Measurements from ENCODE around the gene SMCO1. TPM values are rescaled to one million over a fixed set of nuclear protein-coding genes. Genes with fewer than 3 reads are reported as not detected.
A peak's percentile ranks its signal among the peaks of the same experiment; 100 is the strongest.

Gene SMCO1
- not detected in 2 replicates for total RNA-seq (2014; rRNA removed; shearing (Covaris generic); ENCODE audit: low replicate concordance)

- Histone ChIP-seq H3K4me2 (ENCODE audit: low read depth, low read length, poor library complexity, severe bottlenecking) (no peak within 1 kb of the TSS), H3K4me1 (ENCODE audit: low read length) (peaks cover 32% of the 10 kb centered on the region), H3K9ac (ENCODE audit: low read length) (no peak within 1 kb of the TSS), H3K9me3 (ENCODE audit: low read length) (peaks cover 8% of the 10 kb centered on the region), H3K79me2 (ENCODE audit: low read length) (no peaks in the 10 kb centered on the region), H3K27me3 (ENCODE audit: low read length) (no peaks in the 10 kb centered on the region), H4K20me1 (ENCODE audit: insufficient read depth, low read depth, low read length) (no peaks in the 10 kb centered on the region), H3K36me3 (ENCODE audit: insufficient read depth, low read length) (no peaks in the 10 kb centered on the region; the same call in 1 of the 2 replicates), H3K9me2 (replicated peaks; ENCODE audit: insufficient read depth, low read length) (no peaks in the 10 kb centered on the region), H3K4me3 (ENCODE audit: low read length) (no peak within 1 kb of the TSS), H3K27ac (ENCODE audit: low read length) (no peak within 1 kb of the TSS), H2AFZ (ENCODE audit: low read length) (no peak within 1 kb of the TSS)
- no peak for DNase-seq
These were observed at the start of gene SMCO1 for GRCh38 chr3:196514913-196515621. Gene SMCO1, minus strand, starts transcription at chr3:196515346. Its CDS starts 137 bp downstream, at chr3:196515209.

- Histone ChIP-seq H2AFZ (ENCODE audit: low read length) (no peak overlapping the region), H3K4me2 (ENCODE audit: low read depth, low read length, poor library complexity, severe bottlenecking) (no peak overlapping the region), H3K9me2 (replicated peaks; ENCODE audit: insufficient read depth, low read length) (no peaks in the 10 kb centered on the region), H3K36me3 (ENCODE audit: insufficient read depth, low read length) (peaks cover 11% of the 10 kb centered on the region), H3K4me1 (ENCODE audit: low read length) (peaks cover 8% of the 10 kb centered on the region), H3K27ac (ENCODE audit: low read length) (no peak overlapping the region), H3K27me3 (ENCODE audit: low read length) (no peaks in the 10 kb centered on the region), H3K79me2 (ENCODE audit: low read length) (peaks cover 37% of the 10 kb centered on the region), H4K20me1 (ENCODE audit: insufficient read depth, low read depth, low read length) (no peaks in the 10 kb centered on the region), H3K9me3 (ENCODE audit: low read length) (no peaks in the 10 kb centered on the region), H3K4me3 (ENCODE audit: low read length) (no peak overlapping the region), H3K9ac (ENCODE audit: low read length) (no peak overlapping the region)
- DNase-seq, result no peak
These were observed 48.6 kb upstream of the SMCO1 start for GRCh38 chr3:196563721-196564225.

GRCh38 chr3:196559826-196560225, 44.7 kb upstream of the SMCO1 start:
- Histone ChIP-seq H3K36me3 (ENCODE audit: insufficient read depth, low read length) (peaks cover 11% of the 10 kb centered on the region), H4K20me1 (ENCODE audit: insufficient read depth, low read depth, low read length) (no peaks in the 10 kb centered on the region), H3K9me2 (replicated peaks; ENCODE audit: insufficient read depth, low read length) (no peaks in the 10 kb centered on the region), H3K4me1 (ENCODE audit: low read length) (peaks cover 6% of the 10 kb centered on the region; the same call in 1 of the 2 replicates), H3K27ac (ENCODE audit: low read length) (no peak overlapping the region), H3K27me3 (ENCODE audit: low read length) (no peaks in the 10 kb centered on the region), H2AFZ (ENCODE audit: low read length) (no peak overlapping the region), H3K4me2 (ENCODE audit: low read depth, low read length, poor library complexity, severe bottlenecking) (no peak overlapping the region), H3K79me2 (ENCODE audit: low read length) (peaks cover 15% of the 10 kb centered on the region; the same call in 1 of the 2 replicates), H3K4me3 (ENCODE audit: low read length) (no peak overlapping the region), H3K9ac (ENCODE audit: low read length) (no peak overlapping the region), H3K9me3 (ENCODE audit: low read length) (no peaks in the 10 kb centered on the region)
- no peak for DNase-seq

- H3K4me2 ChIP-seq (ENCODE audit: low read depth, low read length, poor library complexity, severe bottlenecking), result no peak overlapping the region
- no peak for DNase-seq
These were observed 43.3 kb upstream of the SMCO1 start for GRCh38 chr3:196558476-196558875.

GRCh38 chr3:196557236-196557635, 42.1 kb upstream of the SMCO1 start:
- no peaks in the 10 kb centered on the region for H3K79me2 ChIP-seq (ENCODE audit: low read length)
- H2AFZ ChIP-seq (ENCODE audit: low read length), result no peak overlapping the region
- no peaks in the 10 kb centered on the region for H3K9me2 ChIP-seq (replicated peaks; ENCODE audit: insufficient read depth, low read length)
- no peak for DNase-seq
- H3K4me2 ChIP-seq (ENCODE audit: low read depth, low read length, poor library complexity, severe bottlenecking), result no peak overlapping the region
- peaks cover 15% of the 10 kb centered on the region for H3K4me1 ChIP-seq (ENCODE audit: low read length)
- no peak overlapping the region for H3K27ac ChIP-seq (ENCODE audit: low read length)
- H3K27me3 ChIP-seq (ENCODE audit: low read length), result no peaks in the 10 kb centered on the region
- H4K20me1 ChIP-seq (ENCODE audit: insufficient read depth, low read depth, low read length), result no peaks in the 10 kb centered on the region
- H3K9me3 ChIP-seq (ENCODE audit: low read length), result no peaks in the 10 kb centered on the region
- no peak overlapping the region for H3K9ac ChIP-seq (ENCODE audit: low read length)
- H3K4me3 ChIP-seq (ENCODE audit: low read length), result no peak overlapping the region
- H3K36me3 ChIP-seq (ENCODE audit: insufficient read depth, low read length), result peaks cover 11% of the 10 kb centered on the region

More at GRCh38 chr3:196558476-196558875, 43.3 kb upstream of the SMCO1 start:
- Histone ChIP-seq H2AFZ (ENCODE audit: low read length) (no peak overlapping the region), H3K9me3 (ENCODE audit: low read length) (no peaks in the 10 kb centered on the region), H3K9ac (ENCODE audit: low read length) (no peak overlapping the region), H3K9me2 (replicated peaks; ENCODE audit: insufficient read depth, low read length) (no peaks in the 10 kb centered on the region), H3K27me3 (ENCODE audit: low read length) (no peaks in the 10 kb centered on the region), H4K20me1 (ENCODE audit: insufficient read depth, low read depth, low read length) (no peaks in the 10 kb centered on the region), H3K79me2 (ENCODE audit: low read length) (peaks cover 5% of the 10 kb centered on the region; the same call in 1 of the 2 replicates), H3K36me3 (ENCODE audit: insufficient read depth, low read length) (peaks cover 11% of the 10 kb centered on the region), H3K4me1 (ENCODE audit: low read length) (peaks cover 15% of the 10 kb centered on the region), H3K27ac (ENCODE audit: low read length) (no peak overlapping the region), H3K4me3 (ENCODE audit: low read length) (no peak overlapping the region)

GRCh38 chr3:196555295-196555694, 40.1 kb upstream of the SMCO1 start:
- Histone ChIP-seq H3K27me3 (ENCODE audit: low read length) (no peaks in the 10 kb centered on the region), H3K9me2 (replicated peaks; ENCODE audit: insufficient read depth, low read length) (no peaks in the 10 kb centered on the region), H3K36me3 (ENCODE audit: insufficient read depth, low read length) (no peaks in the 10 kb centered on the region; the same call in 1 of the 2 replicates), H4K20me1 (ENCODE audit: insufficient read depth, low read depth, low read length) (no peaks in the 10 kb centered on the region), H3K4me1 (ENCODE audit: low read length) (peaks cover 15% of the 10 kb centered on the region), H3K4me2 (ENCODE audit: low read depth, low read length, poor library complexity, severe bottlenecking) (no peak overlapping the region), H3K9ac (ENCODE audit: low read length) (no peak overlapping the region), H2AFZ (ENCODE audit: low read length) (no peak overlapping the region), H3K27ac (ENCODE audit: low read length) (no peak overlapping the region), H3K9me3 (ENCODE audit: low read length) (no peaks in the 10 kb centered on the region), H3K4me3 (ENCODE audit: low read length) (no peak overlapping the region), H3K79me2 (ENCODE audit: low read length) (no peaks in the 10 kb centered on the region)
- DNase-seq, result no peak

GRCh38 chr3:196554205-196554604, 39.1 kb upstream of the SMCO1 start:
- H3K9me2 ChIP-seq (replicated peaks; ENCODE audit: insufficient read depth, low read length), result no peaks in the 10 kb centered on the region
- no peak overlapping the region for H3K9ac ChIP-seq (ENCODE audit: low read length)
- H3K9me3 ChIP-seq (ENCODE audit: low read length), result no peaks in the 10 kb centered on the region; the same call in 1 of the 2 replicates
- H2AFZ ChIP-seq (ENCODE audit: low read length), result peak overlapping the region; percentile 35; the same call in 1 of the 2 replicates
- no peaks in the 10 kb centered on the region for H4K20me1 ChIP-seq (ENCODE audit: insufficient read depth, low read depth, low read length)
- no peaks in the 10 kb centered on the region for H3K27me3 ChIP-seq (ENCODE audit: low read length)
- no peak overlapping the region for H3K4me3 ChIP-seq (ENCODE audit: low read length)
- DNase-seq, result peak; percentile 60
- no peaks in the 10 kb centered on the region for H3K36me3 ChIP-seq (ENCODE audit: insufficient read depth, low read length)
- no peak overlapping the region for H3K27ac ChIP-seq (ENCODE audit: low read length)
- no peaks in the 10 kb centered on the region for H3K79me2 ChIP-seq (ENCODE audit: low read length)
- H3K4me1 ChIP-seq (ENCODE audit: low read length), result peaks cover 15% of the 10 kb centered on the region
- H3K4me2 ChIP-seq (ENCODE audit: low read depth, low read length, poor library complexity, severe bottlenecking), result no peak overlapping the region

- Histone ChIP-seq H3K9me3 (ENCODE audit: low read length) (no peaks in the 10 kb centered on the region; the same call in 1 of the 2 replicates), H3K36me3 (ENCODE audit: insufficient read depth, low read length) (no peaks in the 10 kb centered on the region), H3K9me2 (replicated peaks; ENCODE audit: insufficient read depth, low read length) (no peaks in the 10 kb centered on the region), H3K4me2 (ENCODE audit: low read depth, low read length, poor library complexity, severe bottlenecking) (no peak overlapping the region), H2AFZ (ENCODE audit: low read length) (no peak overlapping the region), H4K20me1 (ENCODE audit: insufficient read depth, low read depth, low read length) (no peaks in the 10 kb centered on the region), H3K4me1 (ENCODE audit: low read length) (peaks cover 15% of the 10 kb centered on the region), H3K27me3 (ENCODE audit: low read length) (no peaks in the 10 kb centered on the region), H3K79me2 (ENCODE audit: low read length) (no peaks in the 10 kb centered on the region), H3K9ac (ENCODE audit: low read length) (no peak overlapping the region), H3K27ac (ENCODE audit: low read length) (no peak overlapping the region), H3K4me3 (ENCODE audit: low read length) (no peak overlapping the region)
- DNase-seq, result no peak
These were observed 38.4 kb upstream of the SMCO1 start for GRCh38 chr3:196553551-196553950.

Data from Karpas-422 (cell line).